Activated B cell treated with CpG ODN at 0.5 μM for 24 hours (primary cell): Measurements from ENCODE around the gene TPR. TPM values are rescaled to one million over a fixed set of nuclear protein-coding genes. Genes with fewer than 3 reads are reported as not detected.
A peak's percentile ranks its signal among the peaks of the same experiment; 100 is the strongest.

ENCODE experiments used
- ATAC-seq: fragments of 200-7000 bp; cut with Tn5 transposase; one replicate; pipeline ENCODE4 v1.10.0; 2021; ENCODE audit warnings: low read depth, mild to moderate bottlenecking, moderate library complexity
- CTCF ChIA-PET: fragments of 350-600 bp; sonication (Branson Sonifier 250); formaldehyde crosslinking; loops from one replicate; lab custom pipeline; 2021; ENCODE audit warnings: antibody characterized with exemption; lab: Charles Lee
- POLR2A ChIA-PET: fragments of 350-600 bp; sonication (Branson Sonifier 250); formaldehyde crosslinking; loops from one replicate; lab custom pipeline; 2021; ENCODE audit warnings: antibody characterized with exemption; lab: Charles Lee
- DNase-seq: peaks from one replicate; pipeline ENCODE4 v3.0.0; 2022
- H3K27ac Mint-ChIP-seq: one replicate; pipeline ENCODE4 v1.8.0; 2020; ENCODE audit warnings: mixed read lengths
- H3K27me3 Mint-ChIP-seq: one replicate; pipeline ENCODE4 v1.8.0; 2021; ENCODE audit warnings: mixed read lengths
- H3K36me3 Mint-ChIP-seq: one replicate; pipeline ENCODE4 v1.8.0; 2021; ENCODE audit warnings: low read depth, mixed read lengths
- H3K4me1 Mint-ChIP-seq: one replicate; pipeline ENCODE4 v1.8.0; 2021; ENCODE audit warnings: mixed read lengths
- H3K4me3 Mint-ChIP-seq: one replicate; pipeline ENCODE4 v1.8.0; 2020; ENCODE audit warnings: mild to moderate bottlenecking, mixed read lengths
- H3K9me3 Mint-ChIP-seq: one replicate; pipeline ENCODE4 v1.8.0; 2020; ENCODE audit warnings: mixed read lengths
- CTCF ChIP-seq: fragments of 200-600 bp; IDR thresholded peaks from one replicate; pipeline ENCODE4 v1.8.0; 2022; ENCODE audit warnings: antibody characterized with exemption, mild to moderate bottlenecking
- intact Hi-C: fragments of 100-400 bp; cut with micrococcal nuclease; formaldehyde crosslinking; loops from one replicate; pipeline ENCODE4 v1.15.1; 2024
- total RNA-seq: library from RNA; stranded (reverse); gene quantifications from 2 replicates; pipeline ENCODE4 v1.2.3, GENCODE V29; 2022

TPR gene
- total RNA-seq, 1 donor from 2014 or later: 125 TPM

DNA sequence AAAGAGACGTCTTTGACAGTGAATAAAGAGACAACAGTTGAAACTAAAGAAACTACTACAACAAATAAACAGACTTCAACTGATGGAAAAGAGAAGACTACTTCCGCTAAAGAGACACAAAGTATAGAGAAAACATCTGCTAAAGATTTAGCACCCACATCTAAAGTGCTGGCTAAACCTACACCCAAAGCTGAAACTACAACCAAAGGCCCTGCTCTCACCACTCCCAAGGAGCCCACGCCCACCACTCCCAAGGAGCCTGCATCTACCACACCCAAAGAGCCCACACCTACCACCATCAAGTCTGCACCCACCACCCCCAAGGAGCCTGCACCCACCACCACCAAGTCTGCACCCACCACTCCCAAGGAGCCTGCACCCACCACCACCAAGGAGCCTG lies 68.5 kb downstream of the TPR start:
- Mint-ChIP-seq H3K9me3 (no peaks in the 10 kb centered on the region), H3K36me3 (peaks cover 14% of the 10 kb centered on the region), H3K4me1 (no peaks in the 10 kb centered on the region), H3K27me3 (no peaks in the 10 kb centered on the region), H3K27ac (no peak overlapping the region), H3K4me3 (no peak overlapping the region)
- no peak for DNase-seq
- no peak for TF ChIP-seq CTCF
- ATAC-seq: no peak
- intact Hi-C loops: no loop called here
- CTCF ChIA-PET: no interaction called here
- POLR2A ChIA-PET: no interaction called here

GRCh38 chr1:186304982-186305949 lies 69.8 kb downstream of the TPR start:
- Mint-ChIP-seq H3K27me3 (no peaks in the 10 kb centered on the region), H3K27ac (no peak overlapping the region), H3K4me3 (no peak overlapping the region), H3K36me3 (peaks cover 6% of the 10 kb centered on the region), H3K9me3 (no peaks in the 10 kb centered on the region), H3K4me1 (no peaks in the 10 kb centered on the region)
- DNase-seq (no peak), ATAC-seq (peak; percentile 34)
- intact Hi-C loops: loop anchor here (1.0 kb wide), 1 partner anchor 681 kb away; no protein-coding TSS in a partner anchor
- POLR2A ChIA-PET: no interaction called here
- CTCF ChIA-PET: interaction anchor here (1.1 kb wide), 1 partner anchor 35 kb away, joined by 3 read pairs; no protein-coding TSS in a partner anchor
- no peak for TF ChIP-seq CTCF

- CTCF ChIA-PET: interaction anchor here (0.9 to 1.1 kb wide), 2 partner anchors 19 to 36 kb away, joined by 3 read pairs; no protein-coding TSS in a partner anchor
- POLR2A ChIA-PET: no interaction called here
- DNase-seq: no peak
- Mint-ChIP-seq H3K27ac (no peak overlapping the region), H3K36me3 (no peaks in the 10 kb centered on the region), H3K4me1 (no peaks in the 10 kb centered on the region), H3K9me3 (no peaks in the 10 kb centered on the region), H3K27me3 (no peaks in the 10 kb centered on the region), H3K4me3 (no peak overlapping the region)
- no peak for ATAC-seq
- intact Hi-C loops: no loop called here
- TF ChIP-seq CTCF: no peak
These were observed 71.1 kb downstream of the TPR start for GRCh38 chr1:186303911-186304310.

DNA sequence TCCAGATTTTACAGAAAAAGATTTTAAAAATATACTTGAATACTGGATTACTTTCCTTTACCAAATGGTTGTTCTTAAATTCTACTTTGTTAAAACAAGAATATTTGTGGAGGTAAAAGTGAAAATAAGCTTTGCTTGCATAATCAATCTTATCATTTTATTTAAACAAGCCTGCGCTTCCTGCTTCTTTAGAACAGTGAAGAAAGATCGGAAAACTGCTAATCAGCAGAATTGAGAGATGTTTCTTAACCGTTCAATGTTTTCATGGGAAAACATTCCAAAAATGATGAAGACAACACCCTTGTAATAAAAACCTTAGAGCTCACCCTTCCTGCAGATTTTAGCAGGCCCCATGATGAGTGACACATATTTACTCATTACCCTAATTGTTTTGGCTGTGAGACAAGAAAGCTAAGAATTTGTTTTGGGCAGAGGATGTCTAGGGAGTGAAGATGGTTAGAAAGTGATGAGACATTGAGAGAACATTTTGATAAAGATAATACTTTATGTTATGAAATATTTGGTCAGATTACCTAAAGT lies 72.6 kb downstream of the TPR start:
- Mint-ChIP-seq H3K27me3 (no peaks in the 10 kb centered on the region), H3K4me3 (no peak overlapping the region), H3K4me1 (no peaks in the 10 kb centered on the region), H3K9me3 (no peaks in the 10 kb centered on the region), H3K36me3 (no peaks in the 10 kb centered on the region), H3K27ac (no peak overlapping the region)
- ChIA-PET CTCF (no interaction called here), POLR2A (no interaction called here)
- no peak for TF ChIP-seq CTCF
- ATAC-seq (no peak), DNase-seq (no peak)
- intact Hi-C loops: no loop called here

GRCh38 chr1:186301448-186301847 lies 73.6 kb downstream of the TPR start:
- no peak for TF ChIP-seq CTCF
- no peak overlapping the region for H3K4me3 Mint-ChIP-seq
- intact Hi-C loops: no loop called here
- ChIA-PET CTCF (no interaction called here), POLR2A (no interaction called here)
- no peak for ATAC-seq
- no peaks in the 10 kb centered on the region for H3K4me1 Mint-ChIP-seq
- no peaks in the 10 kb centered on the region for H3K27me3 Mint-ChIP-seq
- DNase-seq: no peak
- H3K36me3 Mint-ChIP-seq: no peaks in the 10 kb centered on the region
- H3K9me3 Mint-ChIP-seq: no peaks in the 10 kb centered on the region
- H3K27ac Mint-ChIP-seq: no peak overlapping the region
